Loucy (cell line): ENCODE results near the gene ZNF608.

Source experiments
- EZH2phosphoT487 ChIP-seq: fragments of 200-600 bp; IDR thresholded peaks from 2 replicates; pipeline ENCODE4 v1.6.1; 2018; ENCODE audit warnings: antibody characterized with exemption, mild to moderate bottlenecking, moderate library complexity, borderline replicate concordance
- TF ChIP-seq, protein P1 (sequence below): fragments of 200-600 bp; sonication (generic); conservative IDR thresholded peaks from 2 replicates; pipeline ENCODE4 v1.5.1; 2014; ENCODE audit warnings: mild to moderate bottlenecking, antibody characterized with exemption, low read length

DNA sequence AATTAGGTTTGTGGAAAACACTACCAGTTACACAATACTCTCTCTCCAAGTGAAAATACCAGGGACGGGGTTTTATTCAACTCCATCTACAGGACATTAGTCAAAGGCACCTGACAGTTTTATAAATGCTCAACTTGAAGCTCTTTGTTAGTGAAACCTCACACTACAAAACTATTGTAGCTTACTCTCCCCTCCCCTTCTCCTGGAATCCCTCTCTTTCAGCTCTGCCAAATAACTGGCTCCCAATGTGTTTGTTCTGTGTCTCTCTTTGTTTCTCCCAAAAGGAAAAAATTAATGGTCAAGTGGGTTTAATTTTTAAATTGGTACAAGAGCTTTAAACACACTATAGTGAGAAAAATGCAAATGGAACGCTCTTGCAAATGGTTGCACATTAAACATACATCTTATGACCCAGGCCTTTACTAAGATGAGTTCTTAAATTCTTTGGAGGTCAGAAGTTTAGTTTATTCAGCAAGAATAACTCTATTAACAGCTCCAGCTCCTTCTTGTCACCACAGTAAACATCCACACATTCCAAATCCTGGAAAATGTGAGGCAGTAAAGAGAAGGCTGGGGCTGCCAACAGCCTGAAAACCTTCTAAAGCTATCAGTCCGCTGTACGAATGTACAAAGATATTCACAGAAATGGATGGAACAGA is 48.4 kb downstream of the ZNF608 start:
- TF ChIP-seq, protein P1, sequence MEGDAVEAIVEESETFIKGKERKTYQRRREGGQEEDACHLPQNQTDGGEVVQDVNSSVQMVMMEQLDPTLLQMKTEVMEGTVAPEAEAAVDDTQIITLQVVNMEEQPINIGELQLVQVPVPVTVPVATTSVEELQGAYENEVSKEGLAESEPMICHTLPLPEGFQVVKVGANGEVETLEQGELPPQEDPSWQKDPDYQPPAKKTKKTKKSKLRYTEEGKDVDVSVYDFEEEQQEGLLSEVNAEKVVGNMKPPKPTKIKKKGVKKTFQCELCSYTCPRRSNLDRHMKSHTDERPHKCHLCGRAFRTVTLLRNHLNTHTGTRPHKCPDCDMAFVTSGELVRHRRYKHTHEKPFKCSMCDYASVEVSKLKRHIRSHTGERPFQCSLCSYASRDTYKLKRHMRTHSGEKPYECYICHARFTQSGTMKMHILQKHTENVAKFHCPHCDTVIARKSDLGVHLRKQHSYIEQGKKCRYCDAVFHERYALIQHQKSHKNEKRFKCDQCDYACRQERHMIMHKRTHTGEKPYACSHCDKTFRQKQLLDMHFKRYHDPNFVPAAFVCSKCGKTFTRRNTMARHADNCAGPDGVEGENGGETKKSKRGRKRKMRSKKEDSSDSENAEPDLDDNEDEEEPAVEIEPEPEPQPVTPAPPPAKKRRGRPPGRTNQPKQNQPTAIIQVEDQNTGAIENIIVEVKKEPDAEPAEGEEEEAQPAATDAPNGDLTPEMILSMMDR: no peak
- TF ChIP-seq EZH2phosphoT487: no peak
